HG02763 (cell line): ENCODE measurements around the gene CRYL1.
A peak's percentile ranks its signal among the peaks of the same experiment; 100 is the strongest.

Experiments used
- ATAC-seq: cut with Tn5 transposase; IDR thresholded peaks from one replicate; pipeline ENCODE4 v1.9.1; 2021; ENCODE audit warnings: mild to moderate bottlenecking, moderate library complexity; ENCODE audit not compliant: unreplicated experiment

Gene CRYL1

GRCh38 chr13:20528452-20528851 is 2.8 kb upstream of the CRYL1 start:
- peak; percentile 40 for ATAC-seq

- ATAC-seq: no peak
These were observed 1.0 kb upstream of the CRYL1 start for GRCh38 chr13:20526664-20527063.

GRCh38 chr13:20525144-20525600 is 485 bp downstream of the CRYL1 start:
- peak; percentile 26 for ATAC-seq

GRCh38 chr13:20521364-20522115 is 4.1 kb downstream of the CRYL1 start:
- ATAC-seq: no peak

GRCh38 chr13:20519875-20520274 is 5.8 kb downstream of the CRYL1 start:
- no peak for ATAC-seq

DNA sequence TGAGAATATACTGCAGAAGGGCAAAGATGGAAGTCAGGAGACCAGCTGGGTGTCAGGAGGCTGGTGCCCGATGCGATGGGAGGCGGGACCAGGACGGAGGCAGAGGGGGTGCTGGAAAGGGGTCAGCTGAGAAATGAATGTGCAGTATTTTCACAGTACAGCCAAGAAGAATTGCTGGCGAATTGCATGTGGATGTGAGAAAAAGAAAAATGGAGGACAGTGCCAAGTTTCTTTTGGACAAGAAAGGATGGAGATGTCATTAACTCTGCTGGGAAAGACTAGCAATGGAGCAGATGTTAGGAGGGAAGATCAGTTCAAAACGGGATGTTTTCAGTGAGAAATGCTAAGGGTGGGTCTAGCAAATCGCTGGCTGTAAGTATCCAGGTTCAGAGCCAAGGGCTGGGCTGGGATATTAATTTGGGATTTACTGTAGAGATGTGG is 7.0 kb downstream of the CRYL1 start:
- no peak for ATAC-seq

GRCh38 chr13:20514866-20515265 is 10.8 kb downstream of the CRYL1 start:
- ATAC-seq: no peak

DNA sequence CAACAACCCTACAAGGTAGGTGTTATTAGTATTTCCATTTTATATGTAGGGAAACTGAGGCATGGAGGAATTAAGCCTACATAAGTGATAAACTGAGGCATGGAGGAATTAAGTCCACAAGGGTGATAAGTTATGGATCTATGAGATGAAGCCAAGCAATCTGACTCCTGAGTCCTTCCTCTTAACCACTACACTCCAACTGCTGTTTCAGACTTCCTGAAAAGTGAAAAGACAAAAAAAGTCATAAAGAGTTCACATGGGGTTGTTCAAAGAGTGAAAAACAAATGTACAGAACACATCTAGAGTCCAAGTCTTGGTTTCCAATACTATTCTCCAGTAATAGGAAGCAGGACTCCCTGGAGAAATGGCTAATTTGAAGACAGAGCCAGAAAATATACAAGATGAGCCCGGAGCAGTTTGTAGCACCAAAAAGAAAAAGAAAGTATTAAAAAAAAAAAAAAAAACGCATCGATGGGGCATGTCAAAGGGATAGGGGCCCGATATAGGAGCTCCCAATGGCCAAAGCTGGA is 12.1 kb downstream of the CRYL1 start:
- ATAC-seq: no peak

- ATAC-seq: no peak
These were observed 13.5 kb downstream of the CRYL1 start for GRCh38 chr13:20512042-20512683.

- no peak for ATAC-seq
These were observed 19.0 kb downstream of the CRYL1 start for GRCh38 chr13:20506696-20507095.

- ATAC-seq: no peak
These were observed 20.0 kb downstream of the CRYL1 start for GRCh38 chr13:20505405-20506366.

DNA sequence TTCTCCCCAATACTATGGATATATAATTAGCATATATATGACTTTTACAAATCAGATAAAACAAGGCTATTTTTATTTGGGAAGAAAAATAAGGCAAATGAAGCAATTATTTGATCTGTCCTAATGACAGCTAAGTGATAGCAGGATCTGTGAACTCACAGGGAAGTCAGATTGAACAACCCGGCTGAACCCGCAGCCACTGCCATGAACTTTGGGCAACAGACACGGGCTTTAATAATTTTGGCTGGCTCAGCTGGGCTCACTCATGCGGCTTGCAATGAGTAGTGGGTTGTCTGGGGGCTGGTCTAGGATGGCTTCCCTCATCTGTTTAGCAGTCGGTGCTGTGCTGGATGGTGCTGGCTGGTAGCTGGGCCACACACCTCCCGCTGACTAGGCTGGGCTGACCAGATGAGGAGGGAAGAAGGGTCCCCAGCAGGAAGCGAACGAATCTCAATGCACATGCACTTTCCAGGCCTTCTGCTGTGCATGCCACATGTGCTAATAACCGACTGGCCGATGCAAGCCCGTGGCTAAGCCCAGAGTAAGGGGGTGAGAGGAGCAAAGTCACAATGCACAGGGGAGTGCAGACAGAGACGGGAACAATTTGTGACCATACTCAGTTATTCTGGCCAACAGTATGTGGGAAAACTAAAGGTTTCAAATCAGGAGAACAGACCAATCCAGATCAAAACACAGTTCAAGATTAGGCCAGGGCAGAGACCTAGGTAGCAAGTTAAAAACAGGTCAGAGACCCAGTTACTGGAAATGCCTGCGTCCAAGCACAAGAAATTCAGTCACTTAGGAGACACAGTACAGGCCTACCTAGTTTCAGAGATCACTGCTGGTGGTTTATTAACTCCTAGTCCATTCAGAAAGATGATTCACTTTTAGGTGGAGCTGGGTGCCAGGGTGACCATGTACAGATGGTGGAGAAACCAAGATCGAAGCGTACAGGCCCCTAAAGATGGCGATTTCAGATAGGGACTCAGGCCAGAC is 22.3 kb downstream of the CRYL1 start:
- no peak for ATAC-seq

DNA sequence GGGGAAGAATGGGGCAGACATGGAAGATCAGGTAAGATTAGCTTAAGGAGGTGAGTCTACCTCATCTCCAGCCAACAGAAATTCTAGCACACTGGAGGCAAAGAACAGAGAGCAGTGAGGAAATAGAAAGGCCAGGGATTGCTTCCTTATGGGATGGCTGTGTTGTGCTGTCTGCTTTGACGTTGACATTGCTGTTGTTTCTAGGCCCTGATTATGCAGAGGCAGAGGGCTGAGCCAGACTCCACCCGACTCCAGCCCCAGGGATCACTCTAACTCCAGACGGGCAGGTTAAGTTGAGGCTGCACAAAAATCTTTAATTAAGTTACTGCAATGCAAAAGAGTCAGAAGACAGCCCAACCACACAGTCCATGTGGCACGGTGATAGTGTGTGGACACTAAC is 24.1 kb downstream of the CRYL1 start:
- ATAC-seq: no peak

- no peak for ATAC-seq
These were observed 24.5 kb downstream of the CRYL1 start for GRCh38 chr13:20501120-20501519.

DNA sequence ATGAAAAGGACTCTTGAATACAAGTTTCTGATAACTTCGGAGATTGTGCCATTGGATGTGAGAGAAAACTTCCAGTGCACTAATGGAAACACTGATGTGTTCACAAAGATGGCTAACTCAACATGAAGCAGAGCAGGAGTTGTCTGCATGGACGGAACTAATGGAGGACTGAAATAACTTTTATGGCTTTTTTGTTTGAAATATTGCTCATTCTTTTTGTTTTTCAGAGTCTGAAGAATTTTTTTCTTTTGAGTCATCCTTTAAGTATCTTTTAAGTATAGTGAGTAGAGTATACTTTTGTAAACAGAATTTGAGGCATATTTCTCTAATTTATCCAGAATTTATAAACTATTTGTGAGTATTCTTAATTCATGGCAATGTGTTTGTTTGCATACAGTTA is 25.7 kb downstream of the CRYL1 start:
- no peak for ATAC-seq

DNA sequence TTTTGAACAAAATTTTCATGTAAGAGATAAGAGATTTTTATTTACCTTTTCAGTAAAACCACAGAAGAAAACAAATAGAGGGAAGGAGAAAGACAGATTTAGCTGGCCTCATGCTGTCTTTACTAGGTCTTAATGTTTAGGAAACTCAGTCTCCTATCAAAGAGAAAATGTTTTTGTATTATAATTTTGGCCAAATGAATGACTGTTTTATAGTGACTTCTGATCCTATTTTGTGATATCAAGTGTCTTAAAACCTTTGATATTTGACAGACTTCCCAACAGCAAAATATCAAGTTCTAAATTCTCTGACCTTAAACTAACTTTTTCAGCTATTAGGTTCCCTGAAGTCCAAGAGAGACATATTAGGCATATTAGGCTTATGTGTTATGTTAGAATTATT is 27.0 kb downstream of the CRYL1 start:
- ATAC-seq: no peak

DNA sequence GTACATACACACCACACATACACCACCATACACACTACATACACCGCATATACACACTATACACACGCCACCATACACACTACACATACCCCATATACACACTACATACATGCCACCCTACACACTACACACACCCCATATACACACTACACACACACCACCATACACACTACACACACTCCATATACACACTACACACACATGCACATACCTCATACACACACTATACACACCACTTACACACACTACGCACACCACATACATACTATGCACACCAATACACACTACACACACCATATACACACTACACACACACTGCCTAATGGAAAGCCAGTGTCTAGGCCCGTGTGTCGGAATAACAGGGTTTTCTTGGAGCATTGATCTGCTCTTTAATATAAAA is 27.5 kb downstream of the CRYL1 start:
- ATAC-seq: no peak

DNA sequence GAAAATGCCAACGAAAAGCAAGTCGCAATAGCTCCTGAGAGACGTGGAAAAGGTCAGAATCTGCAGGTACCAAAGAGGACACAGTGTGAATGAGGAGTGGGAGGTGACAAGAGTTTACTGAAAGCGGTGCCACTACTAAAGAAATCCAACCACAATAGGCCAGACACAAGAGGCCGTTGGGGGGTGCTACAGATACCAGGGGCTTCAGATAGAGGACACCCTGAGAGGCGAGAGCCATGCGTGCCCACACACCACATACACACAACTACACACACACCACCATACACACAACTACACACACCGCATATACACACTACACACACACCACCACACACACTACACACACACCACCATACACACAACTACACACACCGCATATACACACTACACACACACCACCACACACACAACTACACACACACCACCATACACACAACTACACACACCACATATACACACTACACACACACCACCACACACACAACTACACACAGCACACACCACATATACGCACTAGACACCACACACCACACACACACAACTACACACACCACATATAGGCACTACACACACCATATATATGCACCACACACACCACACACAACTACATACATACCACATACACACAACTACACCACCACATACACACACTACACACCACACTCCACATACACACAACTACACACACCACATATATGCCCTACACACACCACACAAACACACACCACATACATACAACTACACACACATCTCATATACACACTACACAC is 28.5 kb downstream of the CRYL1 start:
- ATAC-seq: no peak
